Panc1 (cell line): ENCODE data around the gene MYADM. TPM values are rescaled to one million over a fixed set of nuclear protein-coding genes. Genes with fewer than 3 reads are reported as not detected.

Source experiments
- ATAC-seq: fragments of 200-7000 bp; cut with Tn5 transposase; 2 replicates; pipeline ENCODE4 v1.9.1; 2020; ENCODE audit warnings: mild to moderate bottlenecking, moderate library complexity
- BruUV-seq: library from RNA; stranded (reverse); fragments of 400-500 nt; replicated peaks from 2 replicates; lab custom pipeline; 2021; lab: Mats Ljungman, UMichigan
- CTCF ChIA-PET: fragments of 300-600 bp; sonication (Branson Sonifier 250); formaldehyde crosslinking; loops from one replicate; lab custom pipeline; 2022; ENCODE audit warnings: antibody characterized with exemption; lab: Charles Lee
- POLR2A ChIA-PET: fragments of 300-600 bp; sonication (Branson Sonifier 250); formaldehyde crosslinking; loops from one replicate; lab custom pipeline; 2022; ENCODE audit warnings: antibody characterized with exemption; lab: Charles Lee
- DNase-seq: peaks from one replicate; pipeline ENCODE4 v3.0.0-alpha.2; 2010; ENCODE audit warnings: low read depth, low spot score
- H3K27ac ChIP-seq: 2 replicates; pipeline ENCODE4 v1.5.1; 2011; ENCODE audit warnings: mild to moderate bottlenecking, low read length, inconsistent platforms
- H3K27me3 ChIP-seq: fragments of 200-500 bp; sonication (Bioruptor generic); 2 replicates; pipeline ENCODE4 v1.6.0; 2014; ENCODE audit warnings: low read length, inconsistent platforms; ENCODE audit not compliant: control insufficient read depth, insufficient read depth
- H3K36me3 ChIP-seq: fragments of 200-500 bp; sonication (Bioruptor generic); 2 replicates; pipeline ENCODE4 v1.5.1; 2014; ENCODE audit warnings: inconsistent platforms, mild to moderate bottlenecking, low read length, moderate library complexity; ENCODE audit not compliant: control insufficient read depth, insufficient read depth
- H3K4me1 ChIP-seq: 2 replicates; pipeline ENCODE4 v1.5.1; 2011; ENCODE audit warnings: inconsistent platforms, mild to moderate bottlenecking, low read length, moderate library complexity; ENCODE audit not compliant: control insufficient read depth, insufficient read depth
- H3K4me3 ChIP-seq, 2 experiments: 2 replicates each; pipeline ENCODE4 v1.5.1; 2011 to 2012; ENCODE audit warnings: low read depth in 2 of 2, low read length in 2 of 2, mild to moderate bottlenecking in 2 of 2, inconsistent platforms in 1 of 2, moderate library complexity in 1 of 2
- H3K9me3 ChIP-seq: fragments of 200-500 bp; sonication (Bioruptor generic); 2 replicates; pipeline ENCODE4 v1.5.1; 2014; ENCODE audit warnings: low read depth, mild to moderate bottlenecking, inconsistent platforms, low read length, moderate library complexity; ENCODE audit not compliant: control insufficient read depth, insufficient read depth
- POLR2AphosphoS5 ChIP-seq: IDR thresholded peaks from 2 replicates; pipeline ENCODE4 v1.6.1; 2012; ENCODE audit warnings: mild to moderate bottlenecking, low read depth, low read length, moderate library complexity
- REST ChIP-seq, 2 experiments: IDR thresholded peaks; 2 replicates each; pipeline ENCODE4 v1.6.1; 2011 to 2012; ENCODE audit warnings: low read depth in 2 of 2, control low read depth in 1 of 2, low read length in 1 of 2, mild to moderate bottlenecking in 1 of 2, moderate library complexity in 1 of 2; ENCODE audit not compliant: insufficient read depth in 1 of 2
- SIN3A ChIP-seq: IDR thresholded peaks from 2 replicates; pipeline ENCODE4 v1.6.1; 2012; ENCODE audit warnings: low read depth, mild to moderate bottlenecking, low read length, moderate library complexity, borderline replicate concordance; ENCODE audit not compliant: insufficient read depth
- TCF7L2 ChIP-seq: IDR thresholded peaks from 2 replicates; pipeline ENCODE4 v1.6.1; 2011; ENCODE audit warnings: mild to moderate bottlenecking, low read depth, low read length, inconsistent platforms
- in situ Hi-C: cut with HindIII; loops from 2 replicates; pipeline ENCODE4 v1.10.0; 2016; ENCODE audit warnings: low sequenced_read_pairs, low pct_unique_long_range_greater_than_20kb
- intact Hi-C: fragments of 100-400 bp; cut with micrococcal nuclease; formaldehyde crosslinking; loops from one replicate; pipeline ENCODE4 v1.10.0; 2022; ENCODE audit not compliant: unreplicated experiment
- total RNA-seq: library from RNA; stranded (reverse); gene quantifications from one replicate; pipeline ENCODE4 v1.2.1, GENCODE V29; 2021; ENCODE audit not compliant: unreplicated experiment
- TF ChIP-seq, protein P1 (sequence below): fragments of 450-650 bp; IDR thresholded peaks from 2 replicates; pipeline ENCODE4 v1.5.1; 2017; ENCODE audit warnings: mild to moderate bottlenecking

The MYADM gene
- total RNA-seq, 1 experiment from 2014 or later, result 469 TPM

- CTCF ChIA-PET, result interaction anchor here (0.7 to 1.6 kb wide), 3 partner anchors 122 to 238 kb away, joined by 5 to 8 read pairs (median 7); no protein-coding TSS in a partner anchor
- no peak for DNase-seq
- BruUV-seq, result no TSS peak
- peak; percentile 94 for ATAC-seq
- in situ Hi-C loops, result loop anchor here (10.0 to 25.0 kb wide), 2 partner anchors 64 to 129 kb away; no protein-coding TSS in a partner anchor
- no peaks in the 10 kb centered on the region for H3K36me3 ChIP-seq
- POLR2A ChIA-PET, result no interaction called here
- peak overlapping the region; percentile 33 to 64 for H3K4me3 ChIP-seq
- no peaks in the 10 kb centered on the region for H3K27me3 ChIP-seq
- H3K9me3 ChIP-seq, result no peaks in the 10 kb centered on the region
- peaks cover 23% of the 10 kb centered on the region for H3K4me1 ChIP-seq
- intact Hi-C loops, result loop anchor here (2.0 to 5.0 kb wide), 2 partner anchors 70 to 114 kb away; no protein-coding TSS in a partner anchor
- H3K27ac ChIP-seq, result no peak overlapping the region; the same call in 1 of the 2 replicates
- TF ChIP-seq POLR2AphosphoS5, result no peak
- TF ChIP-seq, protein P1, sequence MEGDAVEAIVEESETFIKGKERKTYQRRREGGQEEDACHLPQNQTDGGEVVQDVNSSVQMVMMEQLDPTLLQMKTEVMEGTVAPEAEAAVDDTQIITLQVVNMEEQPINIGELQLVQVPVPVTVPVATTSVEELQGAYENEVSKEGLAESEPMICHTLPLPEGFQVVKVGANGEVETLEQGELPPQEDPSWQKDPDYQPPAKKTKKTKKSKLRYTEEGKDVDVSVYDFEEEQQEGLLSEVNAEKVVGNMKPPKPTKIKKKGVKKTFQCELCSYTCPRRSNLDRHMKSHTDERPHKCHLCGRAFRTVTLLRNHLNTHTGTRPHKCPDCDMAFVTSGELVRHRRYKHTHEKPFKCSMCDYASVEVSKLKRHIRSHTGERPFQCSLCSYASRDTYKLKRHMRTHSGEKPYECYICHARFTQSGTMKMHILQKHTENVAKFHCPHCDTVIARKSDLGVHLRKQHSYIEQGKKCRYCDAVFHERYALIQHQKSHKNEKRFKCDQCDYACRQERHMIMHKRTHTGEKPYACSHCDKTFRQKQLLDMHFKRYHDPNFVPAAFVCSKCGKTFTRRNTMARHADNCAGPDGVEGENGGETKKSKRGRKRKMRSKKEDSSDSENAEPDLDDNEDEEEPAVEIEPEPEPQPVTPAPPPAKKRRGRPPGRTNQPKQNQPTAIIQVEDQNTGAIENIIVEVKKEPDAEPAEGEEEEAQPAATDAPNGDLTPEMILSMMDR, result no peak
- no peak for TF ChIP-seq SIN3A
- TF ChIP-seq REST (IDR thresholded peaks at IDR 0.05; ENCODE audit: insufficient read depth in 1 of 2, low read depth in 2 of 2, low read length in 1 of 2), result no peak
- no peak for TF ChIP-seq TCF7L2
Measured at GRCh38 chr19:53908106-53908934, 40.6 kb downstream of the MYADM start.

GRCh38 chr19:53908935-53909415, 41.3 kb downstream of the MYADM start, which contains the start of gene CACNG7:
Gene CACNG7 (plus strand): TSS chr19:53909278. CDS start chr19:53912832, 3,554 bp downstream.
- in situ Hi-C loops, result loop anchor here (10.0 to 25.0 kb wide), 2 partner anchors 64 to 128 kb away; no protein-coding TSS in a partner anchor
- H3K4me3 ChIP-seq, result peak within 1 kb of the TSS; percentile 39 to 64
- H3K27ac ChIP-seq, result no peak within 1 kb of the TSS; the same call in 1 of the 2 replicates
- POLR2A ChIA-PET, result no interaction called here
- DNase-seq (no peak), ATAC-seq (no peak; the same call in 1 of the 2 replicates)
- peaks cover 23% of the 10 kb centered on the region for H3K4me1 ChIP-seq
- TF ChIP-seq REST (IDR thresholded peaks at IDR 0.05; ENCODE audit: insufficient read depth in 1 of 2, low read depth in 2 of 2, low read length in 1 of 2), result no peak
- no peak for TF ChIP-seq POLR2AphosphoS5
- no peak for TF ChIP-seq TCF7L2
- no peak for TF ChIP-seq SIN3A
- TF ChIP-seq, protein P1, result no peak
- BruUV-seq, result no TSS peak
- intact Hi-C loops, result loop anchor here (2.0 to 5.0 kb wide), 2 partner anchors 70 to 113 kb away; no protein-coding TSS in a partner anchor
- no peaks in the 10 kb centered on the region for H3K36me3 ChIP-seq
- no peaks in the 10 kb centered on the region for H3K9me3 ChIP-seq
- CTCF ChIA-PET, result interaction anchor here (0.7 kb wide), 1 partner anchor 237 kb away, joined by 5 read pairs; no protein-coding TSS in a partner anchor
- no peaks in the 10 kb centered on the region for H3K27me3 ChIP-seq
